HepG2 (cell line): Measurements from ENCODE around the gene MACROD2. TPM values are rescaled to one million over a fixed set of nuclear protein-coding genes. Genes with fewer than 3 reads are reported as not detected.

Experiments
- ATAC-seq: fragments of 200-7000 bp; cut with Tn5 transposase; 3 replicates; pipeline ENCODE4 v1.9.1; 2020; ENCODE audit warnings: mild to moderate bottlenecking, moderate library complexity
- BruUV-seq: library from RNA; stranded (reverse); fragments of 400-500 nt; replicated peaks from 2 replicates; lab custom pipeline; 2021; lab: Mats Ljungman, UMichigan
- CTCF ChIA-PET: fragments of 300-600 bp; formaldehyde crosslinking; extraction: SDS; loops from one replicate; lab custom pipeline; 2021; ENCODE audit warnings: low total read pairs, inconsistent platforms, low intra/inter-chr PET ratio; lab: Yijun Ruan, JAX
- POLR2A ChIA-PET: fragments of 350-600 bp; sonication (Branson Sonifier 250); formaldehyde crosslinking; loops from one replicate; lab custom pipeline; 2020; ENCODE audit warnings: antibody characterized with exemption, inconsistent platforms; lab: Yijun Ruan, JAX
- DNase-seq: peaks from one replicate; pipeline ENCODE4 v3.0.0-alpha.2; 2015; ENCODE audit warnings: low spot score
- FAIRE-seq: peaks from 3 replicates; lab custom pipeline; 2011; peaks lifted over from hg19 to GRCh38; lab: Jason Lieb, UNC
- H2AFZ ChIP-seq: one replicate; pipeline ENCODE4 v1.6.1; 2011; ENCODE audit warnings: low read length, inconsistent platforms
- H3K27ac ChIP-seq: fragments of 300-600 bp; 3 replicates; pipeline ENCODE4 v1.8.0; 2011; ENCODE audit warnings: mixed run types, mild to moderate bottlenecking, mixed read lengths, low read length, inconsistent platforms; ENCODE audit not compliant: insufficient read depth; ENCODE audit errors: extremely low read length
- H3K27me3 ChIP-seq, 2 experiments: fragments of 200-600 bp in 1 of 2; 2 replicates in 1 of 2; 3 replicates in 1 of 2; pipeline versions ENCODE4 v1.6.0 to v1.8.0; 2011; ENCODE audit warnings: low read length in 2 of 2, mild to moderate bottlenecking in 2 of 2, moderate library complexity in 2 of 2, inconsistent platforms in 1 of 2; ENCODE audit not compliant: insufficient read depth in 2 of 2, control insufficient read depth in 1 of 2
- H3K36me3 ChIP-seq, 2 experiments: fragments of 200-600 bp in 1 of 2; replicated peaks in 1 of 2; 2 replicates in 1 of 2; 3 replicates in 1 of 2; pipeline versions ENCODE4 v1.5.1 to v1.8.0; 2011; ENCODE audit warnings: low read length in 2 of 2, inconsistent platforms in 1 of 2; ENCODE audit not compliant: insufficient read depth in 2 of 2, control insufficient read depth in 1 of 2
- H3K4me1 ChIP-seq: 2 replicates; pipeline ENCODE4 v1.5.1; 2012; ENCODE audit warnings: low read length, inconsistent platforms; ENCODE audit not compliant: insufficient read depth
- H3K4me2 ChIP-seq: 2 replicates; pipeline ENCODE4 v1.6.0; 2011; ENCODE audit warnings: low read depth, low read length, inconsistent platforms
- H3K4me3 ChIP-seq, 3 experiments: fragments of 200-600 bp in 1 of 3; sonication (generic), shearing (Covaris generic) in 1 of 3; replicated peaks in 1 of 3; 2 replicates each; pipeline ENCODE4 v1.5.1; 2011 to 2016; ENCODE audit warnings: low read length in 3 of 3, inconsistent platforms in 2 of 3, low read depth in 2 of 3, mild to moderate bottlenecking in 2 of 3, control low read depth in 1 of 3, mixed read lengths in 1 of 3; ENCODE audit not compliant: insufficient read depth in 1 of 3
- H3K79me2 ChIP-seq: one replicate; pipeline ENCODE4 v1.6.1; 2011; ENCODE audit warnings: low read length, inconsistent platforms; ENCODE audit not compliant: insufficient read depth
- H3K9ac ChIP-seq: 2 replicates; pipeline ENCODE4 v1.6.0; 2011; ENCODE audit warnings: mild to moderate bottlenecking, low read depth, low read length, inconsistent platforms; ENCODE audit not compliant: insufficient read depth
- H3K9me3 ChIP-seq: 2 replicates; pipeline ENCODE4 v1.5.1; 2012; ENCODE audit warnings: mild to moderate bottlenecking, low read length
- H4K20me1 ChIP-seq: 2 replicates; pipeline ENCODE4 v1.6.0; 2011; ENCODE audit warnings: inconsistent platforms, mild to moderate bottlenecking, low read length, moderate library complexity; ENCODE audit not compliant: insufficient read depth
- AKNA ChIP-seq: sonication (generic); formaldehyde crosslinking; IDR thresholded peaks from 2 replicates; pipeline ENCODE4 v1.4.0; 2020; ENCODE audit warnings: missing genetic modification reagents, borderline replicate concordance
- CENPX ChIP-seq: sonication (generic); formaldehyde crosslinking; IDR thresholded peaks from 2 replicates; pipeline ENCODE4 v1.9.0; 2021; ENCODE audit warnings: mild to moderate bottlenecking, missing genetic modification reagents, moderate library complexity
- KLF13 ChIP-seq: sonication (generic); formaldehyde crosslinking; IDR thresholded peaks from 2 replicates; pipeline ENCODE4 v1.4.0; 2020; ENCODE audit warnings: mild to moderate bottlenecking, missing genetic modification reagents
- REPIN1 ChIP-seq: sonication (generic); formaldehyde crosslinking; IDR thresholded peaks from 2 replicates; pipeline ENCODE4 v1.8.0; 2022; ENCODE audit warnings: missing genetic modification reagents, low read depth, mild to moderate bottlenecking, borderline replicate concordance
- RFXANK ChIP-seq: IDR thresholded peaks from 2 replicates; pipeline ENCODE4 v1.6.1; 2016
- ZEB1 ChIP-seq: IDR thresholded peaks from 2 replicates; pipeline ENCODE4 v1.6.1; 2012; ENCODE audit warnings: mild to moderate bottlenecking, low read depth, inconsistent platforms; ENCODE audit not compliant: insufficient replicate concordance
- ZNF614 ChIP-seq: IDR thresholded peaks from 2 replicates; pipeline ENCODE4 v1.6.1; 2018; ENCODE audit warnings: missing biosample characterization, missing genetic modification reagents, inconsistent platforms, borderline replicate concordance
- WGBS: methylation state at CpG from one replicate; pipeline ENCODE4 v1.1.6; 2017; ENCODE audit warnings: low lambda C conversion rate; 5-methylcytosine and 5-hydroxymethylcytosine counted together
- in situ Hi-C: cut with HindIII; loops from 2 replicates; pipeline ENCODE4 v1.10.0; 2017; ENCODE audit warnings: low pct_unique_long_range_greater_than_20kb; ENCODE audit not compliant: extremely low pct_ligation_motif_present
- intact Hi-C: fragments of 100-400 bp; cut with micrococcal nuclease; formaldehyde crosslinking; loops from one replicate; pipeline ENCODE4 v1.10.0; 2022; ENCODE audit not compliant: unreplicated experiment
- polyA plus RNA-seq, 8 experiments: library from polyadenylated mRNA; depleted of rRNA in 3 of 8; stranded (reverse) in 7 of 8; unstranded in 1 of 8; fragments of >200 nt; fragmentation: Illumina TruSeq in 4 of 8; extraction: Trizol in 4 of 8; gene quantifications; 2 replicates each; pipeline versions ENCODE4 v1.2.1 to v1.2.3, GENCODE V29; 2011 to 2016; ENCODE audit warnings: low read depth in 4 of 8, missing spikeins in 1 of 8, mixed read lengths in 1 of 8; ENCODE audit not compliant: insufficient read depth in 1 of 8
- total RNA-seq, 5 experiments: library from RNA; depleted of rRNA; stranded (reverse); fragments of >200 nt; fragmentation: Illumina TruSeq; extraction: Trizol; gene quantifications; 2 replicates each; pipeline ENCODE4 v1.2.3, GENCODE V29; 2016; ENCODE audit warnings: low read depth in 1 of 5
- TF ChIP-seq, protein P1 (sequence below): sonication (generic); formaldehyde crosslinking; IDR thresholded peaks from 2 replicates; pipeline ENCODE4 v1.4.0; 2020; ENCODE audit warnings: missing genetic modification reagents
- TF ChIP-seq, protein P2 (sequence below): sonication (generic); formaldehyde crosslinking; IDR thresholded peaks from 2 replicates; pipeline ENCODE4 v1.5.0; 2020; ENCODE audit warnings: mild to moderate bottlenecking, missing genetic modification reagents, moderate library complexity
- TF ChIP-seq, protein P3 (sequence below): fragments of 450-650 bp; IDR thresholded peaks from 2 replicates; pipeline ENCODE4 v1.6.1; 2017

The MACROD2 gene
- total and polyA plus RNA-seq, 2 of the 13 experiments (the other 11 are each of a cell fraction or from before 2014, with no cell fraction given) = 0.13 to 0.51 TPM

- no peaks in the 10 kb centered on the region for H3K36me3 ChIP-seq
- H4K20me1 ChIP-seq = no peaks in the 10 kb centered on the region
- WGBS = 25% methylated on average over 3 of the region's 3 CpGs
- no peak overlapping the region for H3K27ac ChIP-seq
- no peak overlapping the region for H2AFZ ChIP-seq
- H3K4me2 ChIP-seq = no peak overlapping the region
- BruUV-seq = no TSS peak
- in situ Hi-C loops = no loop called here
- no peaks in the 10 kb centered on the region for H3K4me1 ChIP-seq
- TF ChIP-seq REPIN1 (CRISPR knock-in tag) (no peak), KLF13 (no peak), RFXANK (no peak), ZEB1 (no peak), AKNA (CRISPR knock-in tag) (no peak), ZNF614 (CRISPR knock-in tag) (no peak), CENPX (no peak)
- TF ChIP-seq, protein P1, sequence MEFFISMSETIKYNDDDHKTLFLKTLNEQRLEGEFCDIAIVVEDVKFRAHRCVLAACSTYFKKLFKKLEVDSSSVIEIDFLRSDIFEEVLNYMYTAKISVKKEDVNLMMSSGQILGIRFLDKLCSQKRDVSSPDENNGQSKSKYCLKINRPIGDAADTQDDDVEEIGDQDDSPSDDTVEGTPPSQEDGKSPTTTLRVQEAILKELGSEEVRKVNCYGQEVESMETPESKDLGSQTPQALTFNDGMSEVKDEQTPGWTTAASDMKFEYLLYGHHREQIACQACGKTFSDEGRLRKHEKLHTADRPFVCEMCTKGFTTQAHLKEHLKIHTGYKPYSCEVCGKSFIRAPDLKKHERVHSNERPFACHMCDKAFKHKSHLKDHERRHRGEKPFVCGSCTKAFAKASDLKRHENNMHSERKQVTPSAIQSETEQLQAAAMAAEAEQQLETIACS (CRISPR knock-in tag) = no peak
- TF ChIP-seq, protein P2, sequence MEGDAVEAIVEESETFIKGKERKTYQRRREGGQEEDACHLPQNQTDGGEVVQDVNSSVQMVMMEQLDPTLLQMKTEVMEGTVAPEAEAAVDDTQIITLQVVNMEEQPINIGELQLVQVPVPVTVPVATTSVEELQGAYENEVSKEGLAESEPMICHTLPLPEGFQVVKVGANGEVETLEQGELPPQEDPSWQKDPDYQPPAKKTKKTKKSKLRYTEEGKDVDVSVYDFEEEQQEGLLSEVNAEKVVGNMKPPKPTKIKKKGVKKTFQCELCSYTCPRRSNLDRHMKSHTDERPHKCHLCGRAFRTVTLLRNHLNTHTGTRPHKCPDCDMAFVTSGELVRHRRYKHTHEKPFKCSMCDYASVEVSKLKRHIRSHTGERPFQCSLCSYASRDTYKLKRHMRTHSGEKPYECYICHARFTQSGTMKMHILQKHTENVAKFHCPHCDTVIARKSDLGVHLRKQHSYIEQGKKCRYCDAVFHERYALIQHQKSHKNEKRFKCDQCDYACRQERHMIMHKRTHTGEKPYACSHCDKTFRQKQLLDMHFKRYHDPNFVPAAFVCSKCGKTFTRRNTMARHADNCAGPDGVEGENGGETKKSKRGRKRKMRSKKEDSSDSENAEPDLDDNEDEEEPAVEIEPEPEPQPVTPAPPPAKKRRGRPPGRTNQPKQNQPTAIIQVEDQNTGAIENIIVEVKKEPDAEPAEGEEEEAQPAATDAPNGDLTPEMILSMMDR (CRISPR knock-in tag) = no peak
- TF ChIP-seq, protein P3, sequence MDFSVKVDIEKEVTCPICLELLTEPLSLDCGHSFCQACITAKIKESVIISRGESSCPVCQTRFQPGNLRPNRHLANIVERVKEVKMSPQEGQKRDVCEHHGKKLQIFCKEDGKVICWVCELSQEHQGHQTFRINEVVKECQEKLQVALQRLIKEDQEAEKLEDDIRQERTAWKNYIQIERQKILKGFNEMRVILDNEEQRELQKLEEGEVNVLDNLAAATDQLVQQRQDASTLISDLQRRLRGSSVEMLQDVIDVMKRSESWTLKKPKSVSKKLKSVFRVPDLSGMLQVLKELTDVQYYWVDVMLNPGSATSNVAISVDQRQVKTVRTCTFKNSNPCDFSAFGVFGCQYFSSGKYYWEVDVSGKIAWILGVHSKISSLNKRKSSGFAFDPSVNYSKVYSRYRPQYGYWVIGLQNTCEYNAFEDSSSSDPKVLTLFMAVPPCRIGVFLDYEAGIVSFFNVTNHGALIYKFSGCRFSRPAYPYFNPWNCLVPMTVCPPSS = no peak
- no peaks in the 10 kb centered on the region for H3K79me2 ChIP-seq
- ChIA-PET POLR2A (no interaction called here), CTCF (no interaction called here)
- intact Hi-C loops = no loop called here
- H3K4me3 ChIP-seq = no peak overlapping the region
- ATAC-seq = no peak
- FAIRE-seq = no peak
- no peak overlapping the region for H3K9ac ChIP-seq
- no peaks in the 10 kb centered on the region for H3K9me3 ChIP-seq
- DNase-seq = no peak
- H3K27me3 ChIP-seq = no peaks in the 10 kb centered on the region
Measured at GRCh38 chr20:14685183-14685582, 689.9 kb downstream of the MACROD2 start.
